ENCODE measurements around the gene PLPP1.

PLPP1 gene

GRCh38 chr5:55523293-55523692 is 11.5 kb downstream of the PLPP1 start:
- TF ChIP-seq CTCF (IDR thresholded peaks at IDR 0.05; ENCODE audit: insufficient read depth, low read depth, low read length, missing control alignments), result no peak
- no peak overlapping the region for H3K4me3 ChIP-seq (ENCODE audit: low read length)
- DNase-seq (ENCODE audit: low read depth), result no peak

GRCh38 chr5:55521881-55522280 is 12.9 kb downstream of the PLPP1 start:
- no peak overlapping the region for H3K4me3 ChIP-seq (ENCODE audit: low read length)
- no peak for DNase-seq (ENCODE audit: low read depth)
- no peak for TF ChIP-seq CTCF (IDR thresholded peaks at IDR 0.05; ENCODE audit: insufficient read depth, low read depth, low read length, missing control alignments)

GRCh38 chr5:55520117-55520839 is 14.5 kb downstream of the PLPP1 start:
- TF ChIP-seq CTCF (IDR thresholded peaks at IDR 0.05; ENCODE audit: insufficient read depth, low read depth, low read length, missing control alignments), result no peak
- H3K4me3 ChIP-seq (ENCODE audit: low read length), result no peak overlapping the region
- no peak for DNase-seq (ENCODE audit: low read depth)

- no peak overlapping the region for H3K4me3 ChIP-seq (ENCODE audit: low read length)
- DNase-seq (ENCODE audit: low read depth), result no peak
- no peak for TF ChIP-seq CTCF (IDR thresholded peaks at IDR 0.05; ENCODE audit: insufficient read depth, low read depth, low read length, missing control alignments)
Observed at GRCh38 chr5:55518831-55519390, 15.9 kb downstream of the PLPP1 start.

GRCh38 chr5:55517804-55518203 is 17.0 kb downstream of the PLPP1 start:
- no peak for DNase-seq (ENCODE audit: low read depth)
- no peak overlapping the region for H3K4me3 ChIP-seq (ENCODE audit: low read length)
- TF ChIP-seq CTCF (IDR thresholded peaks at IDR 0.05; ENCODE audit: insufficient read depth, low read depth, low read length, missing control alignments), result no peak

- DNase-seq (ENCODE audit: low read depth), result no peak
- H3K4me3 ChIP-seq (ENCODE audit: low read length), result no peak overlapping the region
- TF ChIP-seq CTCF (IDR thresholded peaks at IDR 0.05; ENCODE audit: insufficient read depth, low read depth, low read length, missing control alignments), result no peak
Observed at GRCh38 chr5:55511010-55511409, 23.8 kb downstream of the PLPP1 start.

- no peak overlapping the region for H3K4me3 ChIP-seq (ENCODE audit: low read length)
- no peak for TF ChIP-seq CTCF (IDR thresholded peaks at IDR 0.05; ENCODE audit: insufficient read depth, low read depth, low read length, missing control alignments)
- DNase-seq (ENCODE audit: low read depth), result no peak
Observed at GRCh38 chr5:55510523-55510880, 24.3 kb downstream of the PLPP1 start.
